HG03432 (cell line): ENCODE data around the gene THSD4.
"Not testable (repeated sequence)": the region's sequence is repeated elsewhere in the genome, so short reads cannot be mapped to it uniquely, and the experiment has no call there.

Source experiments
- ATAC-seq: cut with Tn5 transposase; IDR thresholded peaks from one replicate; pipeline ENCODE4 v1.9.1; 2021; ENCODE audit warnings: mild to moderate bottlenecking, moderate library complexity; ENCODE audit not compliant: unreplicated experiment

THSD4 gene

DNA sequence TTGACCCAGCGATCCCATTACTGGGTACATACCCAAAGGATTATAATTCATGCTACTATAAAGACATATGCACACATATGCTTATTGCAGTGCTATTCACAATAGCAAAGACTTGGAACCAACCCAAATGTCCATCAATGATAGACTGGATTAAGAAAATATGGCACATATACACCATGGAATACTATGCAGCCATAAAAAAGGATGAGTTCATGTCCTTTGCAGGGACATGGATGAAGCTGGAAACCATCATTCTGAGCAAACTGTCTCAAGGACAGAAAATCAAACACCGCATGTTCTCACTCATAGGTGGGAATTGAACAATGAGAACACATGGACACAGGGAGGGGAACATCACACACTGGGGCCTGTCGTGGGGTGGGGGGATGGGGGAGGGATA is 286.5 kb downstream of the THSD4 start:
- ATAC-seq: not testable (repeated sequence)

DNA sequence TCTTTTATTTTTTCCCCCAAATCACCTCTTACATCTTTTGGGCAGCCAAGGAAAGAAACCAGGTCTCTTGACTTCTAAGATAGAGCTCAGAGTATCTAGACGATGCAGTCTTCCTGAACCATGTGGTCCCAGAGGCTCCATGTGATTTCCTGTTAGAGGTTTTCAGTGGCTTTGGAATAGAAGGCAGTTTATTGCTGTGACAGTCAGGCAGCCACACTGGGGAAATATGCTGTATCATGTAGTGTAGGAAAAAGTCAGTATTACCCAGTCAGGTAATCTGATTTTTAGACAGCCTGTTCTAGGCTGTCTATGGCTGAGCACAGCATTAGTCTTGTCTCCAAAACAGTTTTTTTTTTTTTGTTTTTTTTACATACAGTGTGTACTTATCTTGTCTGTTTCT is 294.3 kb downstream of the THSD4 start:
- no peak for ATAC-seq

DNA sequence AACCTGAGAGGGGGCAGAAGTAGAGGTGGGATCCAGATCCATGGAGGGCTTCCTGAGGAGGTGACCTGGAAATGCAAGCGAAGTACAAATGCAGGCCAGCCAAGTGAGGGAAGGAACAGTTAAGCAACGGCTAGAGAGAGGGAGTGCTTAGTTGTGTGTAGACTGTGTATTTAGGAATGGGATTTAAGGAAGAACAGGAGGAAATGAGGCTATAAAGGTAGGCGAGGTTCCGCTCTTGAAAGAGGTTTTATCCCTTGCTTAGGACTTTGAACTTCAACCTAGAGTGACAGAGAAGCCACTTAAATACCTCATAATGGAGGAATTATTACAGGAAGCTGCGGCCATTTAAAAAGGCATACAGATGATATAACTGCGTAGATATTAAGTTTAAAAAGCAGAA is 295.1 kb downstream of the THSD4 start:
- no peak for ATAC-seq

DNA sequence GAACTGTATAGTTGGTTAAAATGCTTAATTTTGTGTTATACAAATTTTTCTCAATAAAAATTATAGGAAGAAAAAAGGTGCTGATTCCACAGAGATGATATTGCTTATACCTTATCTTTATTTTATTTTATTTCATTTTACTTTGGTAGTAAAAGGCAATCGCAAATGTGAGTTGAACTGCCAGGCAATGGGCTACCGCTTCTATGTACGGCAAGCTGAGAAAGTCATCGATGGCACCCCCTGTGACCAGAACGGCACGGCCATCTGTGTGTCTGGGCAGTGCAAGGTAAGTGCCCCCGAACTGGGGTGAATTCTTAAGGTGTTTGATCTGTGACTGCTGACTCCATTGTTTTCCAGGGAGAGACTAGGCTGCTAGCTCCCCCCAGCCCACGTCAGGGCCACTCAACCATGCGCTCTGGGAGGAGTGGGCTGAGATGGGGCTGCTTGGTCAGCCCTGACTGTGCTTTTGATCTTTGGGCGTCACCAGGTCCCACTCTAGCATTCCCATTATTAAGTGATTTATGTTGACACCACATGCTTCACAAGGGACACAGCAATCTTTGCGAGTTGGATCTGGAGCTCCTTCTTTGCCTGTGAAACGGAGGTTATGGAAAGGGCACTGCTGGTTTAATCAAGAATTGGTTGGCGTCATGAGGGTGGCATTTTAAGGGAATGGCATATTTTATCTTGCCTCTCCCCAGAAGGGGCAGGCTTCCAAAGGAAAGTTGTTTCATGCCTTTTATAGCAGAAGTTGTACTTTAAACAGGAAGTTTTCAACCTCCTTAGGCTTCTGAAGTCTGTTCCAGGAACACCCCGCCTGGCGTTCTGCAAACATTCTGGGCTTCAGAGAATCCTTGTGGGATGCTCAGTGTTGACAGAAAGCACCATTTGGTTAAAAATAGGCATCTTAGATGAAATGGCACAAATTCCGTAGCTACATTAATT is 296.5 kb downstream of the THSD4 start:
- ATAC-seq: no peak

DNA sequence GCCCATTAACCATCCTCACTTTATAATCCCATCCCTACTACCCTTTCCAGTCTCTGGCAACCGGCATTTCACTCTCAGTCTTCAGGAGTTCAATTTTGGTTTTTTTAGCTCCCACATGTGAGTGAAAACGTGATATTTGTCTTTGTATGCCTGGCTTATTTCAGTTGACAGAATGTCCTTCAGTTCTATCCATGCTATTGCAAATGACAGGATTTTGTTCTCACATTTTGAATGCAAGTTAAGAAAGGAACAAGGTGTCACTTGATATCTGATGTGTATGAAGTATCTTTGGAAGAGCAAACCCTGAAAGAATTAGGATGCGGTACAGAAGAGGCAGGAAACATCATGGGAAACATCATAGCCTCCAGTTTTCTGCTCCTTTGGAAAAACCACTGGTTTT is 298.1 kb downstream of the THSD4 start:
- no peak for ATAC-seq

DNA sequence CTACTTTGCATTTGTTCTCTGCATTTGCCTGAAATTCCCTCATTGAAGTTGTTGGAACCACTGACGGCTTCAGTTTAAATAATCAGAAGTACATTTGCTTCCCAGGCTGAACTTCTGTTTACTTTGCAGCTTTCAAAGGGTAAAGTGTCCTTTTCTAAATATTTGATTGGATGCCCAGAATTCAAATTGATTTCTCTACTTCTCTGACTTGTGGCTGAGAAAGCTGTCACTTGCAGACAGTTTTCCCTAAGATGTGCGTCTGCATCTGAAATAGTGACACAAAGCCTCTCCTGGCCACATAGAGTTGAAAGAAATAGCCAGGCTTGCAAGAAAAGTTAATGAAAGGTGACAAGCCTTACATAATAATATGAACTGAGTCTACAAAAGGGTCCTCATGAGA is 299.6 kb downstream of the THSD4 start:
- no peak for ATAC-seq

DNA sequence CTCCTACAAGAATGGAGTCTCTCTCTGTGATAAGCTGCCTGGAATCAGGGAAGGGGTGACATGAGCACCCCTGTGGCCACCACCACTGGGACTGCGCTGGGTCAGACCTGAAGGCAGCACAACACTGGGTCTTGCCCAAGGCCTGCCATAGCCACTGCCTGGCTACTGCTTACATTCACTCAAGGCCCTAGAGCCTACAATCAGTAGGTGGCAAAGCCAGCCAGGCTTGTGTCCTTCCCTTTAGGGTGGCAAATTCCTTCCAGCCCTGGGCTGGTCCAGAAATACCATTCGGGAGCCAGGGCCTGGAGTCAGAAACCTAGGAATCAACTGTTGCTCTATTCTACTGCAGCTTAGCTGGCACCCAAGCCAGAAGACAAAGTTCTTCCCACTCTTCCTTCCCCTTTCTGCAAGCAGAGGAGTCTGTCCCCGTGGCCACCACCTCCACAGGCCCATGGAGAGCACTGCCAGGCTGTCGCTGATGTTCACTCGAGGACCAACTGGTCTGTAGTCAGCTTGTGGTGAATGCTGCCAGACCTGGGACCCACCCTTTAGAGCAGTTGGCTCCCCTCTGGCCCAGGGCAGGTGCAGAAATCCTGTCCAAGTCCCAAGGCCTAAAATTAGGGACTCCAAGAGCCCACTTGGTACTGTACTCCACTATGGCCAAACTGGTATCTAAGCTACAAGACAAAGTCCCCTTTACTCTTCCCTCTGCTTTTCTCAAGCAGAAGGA is 307.4 kb downstream of the THSD4 start:
- ATAC-seq: no peak

DNA sequence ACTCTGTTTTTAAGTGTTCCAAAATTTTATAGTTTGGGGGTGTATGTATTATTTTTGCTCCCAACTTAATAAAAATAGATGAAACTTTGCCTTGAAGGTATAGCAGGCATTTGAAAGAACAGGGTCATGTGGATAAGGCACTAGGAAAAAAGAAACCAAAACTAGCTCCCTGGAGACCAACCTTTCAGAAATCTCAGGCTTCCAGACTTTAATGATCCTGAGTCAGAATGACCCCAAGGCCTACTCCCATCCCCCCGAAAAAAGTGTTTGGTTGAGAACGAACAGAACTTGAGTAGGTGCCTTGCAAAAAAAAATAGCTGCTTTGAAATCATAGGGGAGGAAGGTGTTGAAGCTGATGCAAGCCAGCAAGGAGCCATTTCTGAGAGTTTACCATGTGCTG is 309.5 kb downstream of the THSD4 start:
- no peak for ATAC-seq

DNA sequence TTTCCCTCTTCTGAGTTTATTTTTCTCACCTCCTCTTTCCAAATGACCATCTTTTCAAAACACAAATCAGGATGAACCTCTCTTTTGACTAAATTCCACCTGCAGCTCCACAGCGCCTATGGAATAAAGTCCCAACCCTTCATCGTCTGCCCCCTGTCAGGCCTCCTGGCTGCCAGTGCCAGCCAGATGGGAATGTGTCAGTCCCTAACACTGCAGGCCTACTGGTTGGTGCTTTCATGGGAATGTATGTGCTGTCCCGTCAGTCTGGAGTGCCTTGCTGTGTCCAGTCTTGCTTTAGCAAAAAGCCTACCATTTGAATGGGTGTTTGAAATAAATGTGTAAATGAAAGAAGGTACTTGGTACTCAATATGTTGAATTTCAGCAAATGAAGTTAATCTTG is 310.1 kb downstream of the THSD4 start:
- no peak for ATAC-seq

DNA sequence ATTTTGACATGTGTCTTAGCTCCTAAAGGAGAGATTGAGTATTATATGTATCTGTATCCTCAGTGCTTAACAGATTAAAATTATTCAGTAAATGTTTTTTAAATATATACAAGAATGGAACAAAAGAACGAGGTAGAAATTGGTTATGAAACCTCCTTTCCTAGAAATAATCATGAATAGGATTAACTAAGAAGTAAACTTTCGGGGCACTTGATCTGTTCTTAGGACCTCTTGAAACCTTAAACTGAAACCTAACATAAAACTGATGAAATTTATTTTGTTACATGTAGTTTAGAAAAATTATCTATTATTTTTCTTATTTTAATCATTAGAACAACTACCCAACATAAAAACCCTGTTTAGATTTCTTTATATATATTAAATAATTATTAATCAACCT is 311.5 kb downstream of the THSD4 start:
- ATAC-seq: no peak

DNA sequence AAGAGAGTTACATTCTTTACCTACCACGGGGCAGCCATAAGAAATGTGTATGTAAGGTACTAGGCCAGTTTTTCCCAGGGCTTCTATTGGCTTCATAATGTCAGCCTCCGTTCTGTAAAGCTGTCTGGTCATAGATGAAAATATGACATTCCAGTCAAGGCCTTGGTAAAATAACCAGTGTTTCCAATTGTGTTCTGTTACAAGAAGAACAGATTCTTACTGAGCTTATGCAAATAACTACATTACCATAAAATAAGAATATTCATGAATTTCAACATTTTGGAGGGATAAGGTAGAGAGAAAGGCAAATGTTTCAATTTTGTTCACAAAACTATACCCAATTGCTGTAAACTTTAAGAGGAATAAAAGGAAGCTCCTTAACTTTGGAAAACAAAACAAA is 315.5 kb downstream of the THSD4 start:
- ATAC-seq: no peak

DNA sequence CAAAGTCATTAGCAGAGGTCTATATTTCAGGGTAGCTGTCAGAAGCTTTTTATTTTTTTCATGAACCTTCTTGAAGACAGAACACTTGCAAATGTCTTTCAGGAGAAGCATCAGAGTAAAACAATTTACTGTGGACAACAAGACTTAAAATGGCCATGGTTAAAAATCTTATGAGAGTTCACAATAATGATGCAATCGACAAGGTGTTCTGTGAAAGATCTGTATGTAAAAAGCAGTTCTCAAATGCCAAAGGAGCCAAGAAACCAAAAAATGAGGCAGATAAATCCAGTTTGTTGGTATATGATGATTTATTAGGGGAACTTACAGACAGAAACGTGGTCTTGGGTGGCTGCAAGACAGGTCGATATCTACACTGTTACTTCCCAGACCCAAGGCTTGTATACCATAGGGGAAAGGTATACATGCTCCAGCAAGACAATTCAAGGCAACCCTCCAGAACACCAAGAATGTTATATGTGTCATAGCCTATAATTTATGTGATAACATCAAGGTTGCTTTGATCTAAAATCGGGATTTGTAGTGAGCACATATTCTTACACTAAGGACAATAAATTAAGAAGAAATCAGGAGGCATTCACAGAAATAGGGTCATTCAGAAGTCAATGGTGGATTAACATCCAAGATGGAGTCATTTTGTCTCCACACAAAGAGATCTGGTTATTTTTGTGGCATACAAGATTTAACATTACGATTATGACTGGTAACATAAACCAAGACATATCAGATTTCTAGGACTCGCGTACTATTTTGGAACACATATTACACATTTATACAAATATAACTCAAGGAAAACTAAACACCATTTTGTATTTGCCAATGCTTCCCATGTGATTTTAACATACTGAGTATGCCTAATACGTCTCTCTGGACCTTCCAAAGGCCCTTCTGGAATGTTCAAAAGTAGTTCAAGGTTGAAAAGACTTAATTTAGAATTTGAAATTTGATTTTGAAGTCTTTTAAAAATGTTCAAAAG is 316.4 kb downstream of the THSD4 start:
- ATAC-seq: no peak

DNA sequence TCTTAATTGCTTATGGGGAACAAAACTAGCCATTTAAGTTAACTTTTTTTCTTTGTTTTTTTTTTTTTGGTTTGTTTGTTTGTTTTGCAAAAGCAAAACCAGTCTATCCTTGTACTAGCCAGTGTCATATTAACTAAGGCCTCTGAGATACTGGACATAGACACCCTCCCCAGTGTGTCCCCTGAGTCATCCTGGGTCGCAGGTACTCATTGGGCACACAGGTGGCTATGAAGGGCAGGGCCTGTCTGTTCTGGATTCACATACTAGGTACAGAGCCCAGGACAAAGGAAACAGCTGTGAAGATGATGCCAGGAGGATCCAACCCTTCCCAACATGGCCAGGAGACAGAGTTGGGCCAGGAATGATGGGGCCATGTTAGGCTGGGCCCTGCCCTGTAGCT is 318.1 kb downstream of the THSD4 start:
- no peak for ATAC-seq

DNA sequence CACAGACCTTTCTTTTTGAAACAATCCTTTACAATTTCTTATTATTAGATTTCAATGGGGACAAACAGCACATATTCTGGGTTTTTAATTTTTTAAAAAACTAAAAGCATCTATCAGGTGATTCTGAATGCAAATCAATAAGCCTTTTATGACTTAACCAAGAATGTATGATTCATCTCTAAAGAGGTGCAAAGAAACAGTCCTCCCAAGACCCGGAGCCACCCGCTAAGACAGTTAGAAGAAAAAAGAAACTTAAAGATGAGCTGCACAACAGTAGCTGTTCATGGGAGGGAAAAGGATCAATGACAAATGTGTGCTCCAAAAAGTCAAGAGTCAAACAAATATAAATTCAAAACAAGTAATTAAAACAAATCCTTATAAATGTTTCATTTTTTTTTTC is 319.5 kb downstream of the THSD4 start:
- no peak for ATAC-seq

DNA sequence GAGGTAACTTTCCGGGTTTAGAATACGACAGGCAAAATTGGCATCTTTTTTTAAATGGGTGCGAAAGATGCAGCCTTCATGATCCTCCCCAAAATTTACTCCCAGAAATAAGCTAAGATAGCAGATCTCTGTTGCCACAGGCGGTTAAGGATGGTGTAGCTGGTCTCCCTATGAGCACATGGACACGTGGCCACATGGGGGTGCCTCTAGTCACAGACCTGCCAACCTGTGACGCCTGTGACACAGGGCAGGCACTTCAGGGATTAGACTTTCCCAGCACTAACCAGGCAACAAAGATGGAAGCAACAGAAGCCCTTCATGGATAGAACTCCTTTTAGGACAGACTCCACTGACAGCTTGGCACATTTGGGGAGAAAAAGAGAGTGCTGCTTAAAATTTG is 320.3 kb downstream of the THSD4 start:
- no peak for ATAC-seq

DNA sequence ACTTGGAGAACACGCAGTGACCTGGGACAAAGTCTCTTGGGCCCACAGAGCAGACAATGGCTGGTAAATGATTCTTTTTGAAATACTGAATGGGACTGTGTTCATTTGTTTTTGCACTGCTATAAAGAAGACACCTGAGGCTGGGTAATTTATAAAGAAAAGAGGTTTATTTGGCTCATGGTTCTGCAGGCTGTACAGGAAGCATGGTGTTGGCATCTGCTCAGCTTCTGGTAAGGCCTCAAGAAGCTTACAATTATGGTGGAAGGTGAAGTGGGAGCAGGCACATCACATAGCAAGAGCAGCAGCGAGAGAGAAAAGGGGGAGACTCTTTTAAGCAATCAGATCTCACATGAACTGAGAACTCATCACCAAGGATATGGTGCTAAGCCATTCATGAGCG is 321.6 kb downstream of the THSD4 start:
- ATAC-seq: no peak

DNA sequence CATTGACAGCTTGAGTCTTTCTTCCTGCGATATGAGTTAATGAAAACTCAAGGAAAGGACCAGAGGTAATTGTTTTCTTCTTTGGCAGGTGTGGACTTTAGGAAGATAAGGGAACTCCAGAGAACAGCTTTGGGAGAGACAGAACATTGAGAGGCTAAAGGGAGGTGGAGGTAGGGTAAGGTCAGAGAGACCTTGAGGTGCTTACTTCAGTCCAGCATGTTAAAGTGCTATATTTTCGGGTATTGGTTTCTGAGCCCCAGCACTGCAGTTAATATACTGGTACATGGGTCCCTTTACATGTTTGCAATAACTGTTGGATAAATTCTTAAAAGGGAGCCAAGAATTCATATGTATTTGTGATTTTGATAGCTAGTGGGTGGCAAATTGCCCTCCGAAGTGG is 322.1 kb downstream of the THSD4 start:
- ATAC-seq: no peak

DNA sequence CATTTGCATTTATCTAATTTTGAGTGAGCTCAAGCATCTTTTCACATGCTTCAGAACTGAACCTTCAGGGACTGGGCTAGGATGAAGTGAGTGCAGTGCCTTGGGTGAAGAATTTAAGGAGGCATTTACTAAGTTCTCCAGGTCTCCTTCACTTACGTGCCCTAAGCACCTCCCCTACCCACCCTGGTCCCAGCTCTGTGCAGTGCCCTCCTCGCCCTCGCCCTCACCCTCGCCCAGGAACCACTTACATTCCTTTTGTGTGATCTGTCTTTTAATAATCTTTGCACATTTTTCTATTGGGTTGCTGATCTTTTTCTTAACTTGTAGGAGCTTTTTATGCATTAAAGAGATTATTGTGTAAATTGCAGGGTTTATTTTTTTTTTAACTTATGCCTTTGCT is 322.6 kb downstream of the THSD4 start:
- ATAC-seq: no peak

DNA sequence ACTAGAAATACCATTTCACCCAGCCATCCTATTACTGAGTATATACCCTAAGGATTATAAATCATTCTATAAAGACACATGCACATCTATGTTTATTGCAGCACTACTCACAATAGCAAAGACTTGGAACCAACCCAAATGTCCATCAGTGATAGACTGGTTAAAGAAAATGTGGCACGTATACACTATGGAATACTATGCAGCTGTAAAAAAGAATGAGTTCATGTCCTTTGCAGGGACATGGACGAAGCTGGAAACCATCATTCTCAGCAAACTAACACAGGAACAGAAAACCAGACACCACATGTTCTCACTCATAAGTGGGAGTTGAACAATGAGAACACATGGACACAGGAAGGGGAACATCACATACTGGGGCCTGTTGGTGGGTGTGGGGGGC is 324.2 kb downstream of the THSD4 start:
- not testable (repeated sequence) for ATAC-seq

DNA sequence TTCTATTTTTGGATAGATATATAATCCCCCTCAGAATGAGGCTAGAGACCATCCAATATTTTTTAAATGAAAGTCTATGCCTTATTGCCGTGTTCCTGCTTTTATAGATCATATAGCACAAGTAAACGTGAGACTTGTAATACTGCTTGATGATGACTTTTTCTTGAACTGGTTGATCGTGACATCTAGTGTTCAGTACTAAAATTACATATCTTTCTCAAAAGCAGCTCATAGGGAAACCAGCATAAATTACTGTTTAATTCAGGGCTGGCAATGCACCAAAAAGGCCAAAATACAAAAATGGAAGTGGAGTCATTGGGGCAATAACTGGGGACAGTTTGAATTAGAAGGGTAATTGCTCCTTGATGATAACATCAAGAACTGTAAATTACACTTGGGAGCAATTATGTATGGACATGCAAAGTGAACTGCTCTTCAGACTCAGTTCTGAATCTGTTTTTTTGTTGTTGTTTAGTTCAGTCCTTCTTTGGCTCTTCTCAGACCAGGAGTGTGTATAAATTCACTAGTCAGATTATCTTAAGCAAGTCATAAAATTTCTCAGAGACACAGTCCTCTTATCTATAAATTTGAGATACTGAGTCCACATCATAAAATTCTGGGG is 325.3 kb downstream of the THSD4 start:
- no peak for ATAC-seq

DNA sequence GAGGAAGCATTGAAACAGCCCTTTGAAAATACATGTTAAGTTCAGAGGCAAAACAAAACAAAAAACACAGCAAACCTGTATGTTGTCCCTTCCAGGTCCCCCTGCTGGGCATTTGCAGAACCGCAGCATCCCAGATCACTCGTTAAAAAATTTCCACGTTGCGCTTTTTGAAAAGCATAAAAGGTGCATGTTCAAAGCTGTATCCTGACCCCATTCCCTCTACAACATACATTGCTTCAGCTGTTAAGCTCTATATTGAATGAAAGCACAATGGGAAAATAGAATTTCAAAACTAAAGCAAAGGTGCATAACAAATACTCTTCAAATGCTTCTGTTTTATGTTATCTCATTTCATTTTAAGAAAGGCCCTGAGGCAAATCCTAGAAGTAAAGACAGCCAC is 328.3 kb downstream of the THSD4 start:
- ATAC-seq: no peak
